ENCODE measurements around the gene MPST. TPM values are rescaled to one million over a fixed set of nuclear protein-coding genes. Genes with fewer than 3 reads are reported as not detected.

MPST gene
- total and polyA plus RNA-seq, 9 donors = 5.4 to 178 (median 91.6) TPM

- Histone ChIP-seq H3K27ac (no peak overlapping the region), H3K4me3 (no peak overlapping the region), H3K36me3 (no peaks in the 10 kb centered on the region), H3K4me1 (ENCODE audit: insufficient read depth) (peaks cover 5% of the 10 kb centered on the region), H3K27me3 (no peaks in the 10 kb centered on the region), H3K9me3 (no peaks in the 10 kb centered on the region)
- no peak for TF ChIP-seq EP300 (IDR thresholded peaks at IDR 0.05)
- TF ChIP-seq POLR2A (IDR thresholded peaks at IDR 0.05) = no peak
- no peak for TF ChIP-seq CTCF (IDR thresholded peaks at IDR 0.05)
- 87 to 93% (median 87%) methylated on average over 8 of the region's 8 CpGs for WGBS, 3 donors
- intact Hi-C loops (cut with DNase I) = loop anchor here in 1 of 4 donors (10.0 kb wide), 1 partner anchor 279 kb away; the partner anchor contains the start of gene IFT27
- DNase-seq = no peak
These were observed 34.5 kb downstream of the MPST start for GRCh38 chr22:37054056-37054395.

GRCh38 chr22:37054600-37055365 is 35.2 kb downstream of the MPST start:
- intact Hi-C loops (cut with DNase I) = loop anchor here in 1 of 4 donors (10.0 kb wide), 1 partner anchor 280 kb away; the partner anchor contains the start of gene IFT27
- H3K4me1 ChIP-seq (ENCODE audit: insufficient read depth) = peaks cover 5% of the 10 kb centered on the region
- no peaks in the 10 kb centered on the region for H3K9me3 ChIP-seq
- H3K27ac ChIP-seq = no peak overlapping the region
- no peaks in the 10 kb centered on the region for H3K27me3 ChIP-seq
- DNase-seq = no peak
- TF ChIP-seq POLR2A (IDR thresholded peaks at IDR 0.05) (no peak), EP300 (IDR thresholded peaks at IDR 0.05) (no peak), CTCF (IDR thresholded peaks at IDR 0.05) (no peak)
- no peak overlapping the region for H3K4me3 ChIP-seq
- 93 to 96% (median 93%) methylated on average over 20 of the region's 20 CpGs for WGBS, 3 donors
- no peaks in the 10 kb centered on the region for H3K36me3 ChIP-seq

DNA sequence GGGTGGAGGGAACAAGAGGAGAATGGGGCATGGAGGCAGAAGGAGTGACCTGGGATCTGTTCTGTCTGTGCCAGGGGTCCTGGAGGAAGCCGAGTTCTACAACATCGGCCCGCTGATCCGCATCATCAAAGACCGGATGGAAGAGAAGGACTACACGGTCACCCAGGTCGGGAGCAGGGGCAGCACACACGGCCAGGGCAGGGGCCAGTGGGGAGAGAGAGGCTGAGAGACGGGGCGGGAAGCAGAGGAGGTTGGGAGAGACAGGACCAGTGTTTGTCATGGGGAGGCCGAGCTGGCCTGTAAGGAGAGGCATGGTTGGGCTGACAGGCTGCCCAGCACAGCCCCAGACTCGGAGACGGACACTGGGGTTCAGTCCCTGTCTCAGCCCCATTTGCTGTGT is 36.7 kb downstream of the MPST start:
- no peak for TF ChIP-seq EP300 (IDR thresholded peaks at IDR 0.05)
- no peak for TF ChIP-seq POLR2A (IDR thresholded peaks at IDR 0.05)
- no peak for TF ChIP-seq CTCF (IDR thresholded peaks at IDR 0.05)
- intact Hi-C loops (cut with DNase I) = loop anchor here in 1 of 4 donors (10.0 kb wide), 1 partner anchor 281 kb away; the partner anchor contains the start of gene IFT27
- 93 to 96% (median 95%) methylated on average over 13 of the region's 13 CpGs for WGBS, 3 donors
- H3K27me3 ChIP-seq = no peaks in the 10 kb centered on the region
- no peaks in the 10 kb centered on the region for H3K36me3 ChIP-seq
- no peak overlapping the region for H3K4me3 ChIP-seq
- H3K4me1 ChIP-seq (ENCODE audit: insufficient read depth) = peaks cover 5% of the 10 kb centered on the region
- H3K9me3 ChIP-seq = no peaks in the 10 kb centered on the region
- no peak for DNase-seq
- no peak overlapping the region for H3K27ac ChIP-seq

DNA sequence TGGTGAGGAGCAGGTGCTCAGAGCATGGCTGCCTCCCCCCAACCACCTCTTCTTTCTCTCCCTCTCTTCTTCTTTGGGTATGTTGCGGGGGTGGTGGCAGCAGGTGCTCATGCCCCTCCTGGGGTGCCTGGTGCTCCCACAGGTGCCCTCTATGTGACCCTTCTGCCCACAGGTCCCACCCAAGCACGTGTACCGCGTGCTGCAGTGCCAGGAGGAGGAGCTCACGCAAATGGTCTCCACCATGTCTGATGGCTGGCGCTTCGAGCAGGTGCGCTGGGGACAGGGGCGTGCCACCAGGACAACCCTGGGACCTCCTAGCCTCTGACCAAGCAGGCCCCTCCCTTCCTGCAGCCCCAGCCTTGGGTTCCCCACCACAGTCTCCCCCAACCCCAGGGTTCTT is 37.7 kb downstream of the MPST start:
- Histone ChIP-seq H3K4me1 (ENCODE audit: insufficient read depth) (peaks cover 10% of the 10 kb centered on the region), H3K27me3 (no peaks in the 10 kb centered on the region), H3K36me3 (no peaks in the 10 kb centered on the region), H3K27ac (no peak overlapping the region), H3K4me3 (no peak overlapping the region), H3K9me3 (no peaks in the 10 kb centered on the region)
- WGBS, 3 donors = 79 to 87% (median 85%) methylated on average over 9 of the region's 9 CpGs
- TF ChIP-seq POLR2A (IDR thresholded peaks at IDR 0.05) (no peak), EP300 (IDR thresholded peaks at IDR 0.05) (no peak), CTCF (IDR thresholded peaks at IDR 0.05) (no peak)
- no peak for DNase-seq
- intact Hi-C loops (cut with DNase I) = loop anchor here in 1 of 4 donors (10.0 kb wide), 1 partner anchor 282 kb away; the partner anchor contains the start of gene IFT27
